ENCODE results near the gene EPHB2.

The EPHB2 gene

DNA sequence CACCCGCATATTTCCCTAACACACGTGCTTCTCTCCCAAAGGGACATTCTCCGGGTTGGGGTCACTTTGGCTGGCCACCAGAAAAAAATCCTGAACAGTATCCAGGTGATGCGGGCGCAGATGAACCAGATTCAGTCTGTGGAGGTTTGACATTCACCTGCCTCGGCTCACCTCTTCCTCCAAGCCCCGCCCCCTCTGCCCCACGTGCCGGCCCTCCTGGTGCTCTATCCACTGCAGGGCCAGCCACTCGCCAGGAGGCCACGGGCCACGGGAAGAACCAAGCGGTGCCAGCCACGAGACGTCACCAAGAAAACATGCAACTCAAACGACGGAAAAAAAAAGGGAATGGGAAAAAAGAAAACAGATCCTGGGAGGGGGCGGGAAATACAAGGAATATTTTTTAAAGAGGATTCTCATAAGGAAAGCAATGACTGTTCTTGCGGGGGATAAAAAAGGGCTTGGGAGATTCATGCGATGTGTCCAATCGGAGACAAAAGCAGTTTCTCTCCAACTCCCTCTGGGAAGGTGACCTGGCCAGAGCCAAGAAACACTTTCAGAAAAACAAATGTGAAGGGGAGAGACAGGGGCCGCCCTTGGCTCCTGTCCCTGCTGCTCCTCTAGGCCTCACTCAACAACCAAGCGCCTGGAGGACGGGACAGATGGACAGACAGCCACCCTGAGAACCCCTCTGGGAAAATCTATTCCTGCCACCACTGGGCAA, 202.9 kb downstream of the EPHB2 start:
- no peak overlapping the region for H4K8ac ChIP-seq (ENCODE audit: low read length)

DNA sequence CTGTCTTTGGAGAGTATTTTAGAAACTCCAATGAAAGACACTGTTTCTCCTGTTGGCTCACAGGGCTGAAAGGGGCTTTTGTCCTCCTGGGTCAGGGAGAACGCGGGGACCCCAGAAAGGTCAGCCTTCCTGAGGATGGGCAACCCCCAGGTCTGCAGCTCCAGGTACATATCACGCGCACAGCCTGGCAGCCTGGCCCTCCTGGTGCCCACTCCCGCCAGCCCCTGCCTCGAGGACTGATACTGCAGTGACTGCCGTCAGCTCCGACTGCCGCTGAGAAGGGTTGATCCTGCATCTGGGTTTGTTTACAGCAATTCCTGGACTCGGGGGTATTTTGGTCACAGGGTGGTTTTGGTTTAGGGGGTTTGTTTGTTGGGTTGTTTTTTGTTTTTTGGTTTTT, 203.5 kb downstream of the EPHB2 start:
- H3K4me1 ChIP-seq (ENCODE audit: control insufficient read depth, insufficient read depth, low read depth, low read length): peaks cover 8% of the 10 kb centered on the region
- H3K4ac ChIP-seq (ENCODE audit: low read depth in 1 of 2, low read length in 2 of 2): no peak overlapping the region
- no peaks in the 10 kb centered on the region for H3K79me1 ChIP-seq (replicated peaks; ENCODE audit: low read length, poor library complexity, severe bottlenecking)
- H4K8ac ChIP-seq (ENCODE audit: low read length): no peak overlapping the region
- peaks cover 0 to 75% of the 10 kb centered on the region in 2 experiments for H3K36me3 ChIP-seq (ENCODE audit: control insufficient read depth in 1 of 2, insufficient read depth in 2 of 2, low read depth in 1 of 2, low read length in 2 of 2)
- no peak overlapping the region for H2BK5ac ChIP-seq (ENCODE audit: low read depth, low read length, poor library complexity, severe bottlenecking)
- no peak overlapping the region for H3K4me2 ChIP-seq (ENCODE audit: low read length, poor library complexity, severe bottlenecking)
- H2BK12ac ChIP-seq (ENCODE audit: low read length in 2 of 2): no peak overlapping the region
- H3K27ac ChIP-seq (ENCODE audit: low read length, poor library complexity, severe bottlenecking): no peak overlapping the region
- no peak for DNase-seq
- H3K23ac ChIP-seq (ENCODE audit: low read length in 2 of 2): no peak overlapping the region
- no peak overlapping the region for H3K18ac ChIP-seq (ENCODE audit: low read depth in 1 of 2, low read length in 2 of 2)
- peaks cover 0 to 47% of the 10 kb centered on the region in 2 experiments for H3K27me3 ChIP-seq (ENCODE audit: control insufficient read depth in 1 of 2, insufficient read depth in 1 of 2, low read length in 2 of 2)
- no peak overlapping the region for H4K91ac ChIP-seq (ENCODE audit: low read length)
- H2BK120ac ChIP-seq (ENCODE audit: low read depth, low read length): no peak overlapping the region
- no peak overlapping the region for H3K9ac ChIP-seq (ENCODE audit: low read length)
- no peaks in the 10 kb centered on the region for H3K9me3 ChIP-seq (ENCODE audit: control insufficient read depth, low read length)
- H3K14ac ChIP-seq (ENCODE audit: low read length in 2 of 2): no peak overlapping the region
- H2AK5ac ChIP-seq (ENCODE audit: low read length, severe bottlenecking): no peak overlapping the region
- 95% methylated on average over 10 of the region's 10 CpGs for WGBS
- no peak overlapping the region for H2AFZ ChIP-seq (ENCODE audit: low read depth, low read length)
- no peak overlapping the region for H3K4me3 ChIP-seq (ENCODE audit: insufficient read depth in 1 of 2, low read depth in 1 of 2, low read length in 2 of 2)
- H2BK15ac ChIP-seq (ENCODE audit: low read depth, poor library complexity, severe bottlenecking): no peak overlapping the region

More for the DNA sequence above, 202.9 kb downstream of the EPHB2 start:
- H4K91ac ChIP-seq (ENCODE audit: low read length): no peak overlapping the region
- no peaks in the 10 kb centered on the region for H3K9me3 ChIP-seq (ENCODE audit: control insufficient read depth, low read length)
- peaks cover 8% of the 10 kb centered on the region for H3K4me1 ChIP-seq (ENCODE audit: control insufficient read depth, insufficient read depth, low read depth, low read length)
- no peak overlapping the region for H2BK12ac ChIP-seq (ENCODE audit: low read length in 2 of 2)
- H3K36me3 ChIP-seq (ENCODE audit: control insufficient read depth in 1 of 2, insufficient read depth in 2 of 2, low read depth in 1 of 2, low read length in 2 of 2): peaks cover 0 to 80% of the 10 kb centered on the region in 2 experiments
- no peak overlapping the region for H2BK5ac ChIP-seq (ENCODE audit: low read depth, low read length, poor library complexity, severe bottlenecking)
- no peak overlapping the region for H3K14ac ChIP-seq (ENCODE audit: low read length in 2 of 2)
- H3K9ac ChIP-seq (ENCODE audit: low read length): no peak overlapping the region
- WGBS: 94% methylated on average over 24 of the region's 24 CpGs
- peaks cover 0 to 47% of the 10 kb centered on the region in 2 experiments for H3K27me3 ChIP-seq (ENCODE audit: control insufficient read depth in 1 of 2, insufficient read depth in 1 of 2, low read length in 2 of 2)
- no peak overlapping the region for H2AK5ac ChIP-seq (ENCODE audit: low read length, severe bottlenecking)
- no peak overlapping the region for H3K4me3 ChIP-seq (ENCODE audit: insufficient read depth in 1 of 2, low read depth in 1 of 2, low read length in 2 of 2)
- no peak overlapping the region for H2AFZ ChIP-seq (ENCODE audit: low read depth, low read length)
- no peak overlapping the region for H3K23ac ChIP-seq (ENCODE audit: low read length in 2 of 2)
- no peaks in the 10 kb centered on the region for H3K79me1 ChIP-seq (replicated peaks; ENCODE audit: low read length, poor library complexity, severe bottlenecking)
- no peak overlapping the region for H3K4ac ChIP-seq (ENCODE audit: low read depth in 1 of 2, low read length in 2 of 2)
- H2BK15ac ChIP-seq (ENCODE audit: low read depth, poor library complexity, severe bottlenecking): no peak overlapping the region
- H2BK120ac ChIP-seq (ENCODE audit: low read depth, low read length): no peak overlapping the region
- H3K27ac ChIP-seq (ENCODE audit: low read length, poor library complexity, severe bottlenecking): no peak overlapping the region
- DNase-seq: no peak
- H3K18ac ChIP-seq (ENCODE audit: low read depth in 1 of 2, low read length in 2 of 2): no peak overlapping the region
- no peak overlapping the region for H3K4me2 ChIP-seq (ENCODE audit: low read length, poor library complexity, severe bottlenecking)

DNA sequence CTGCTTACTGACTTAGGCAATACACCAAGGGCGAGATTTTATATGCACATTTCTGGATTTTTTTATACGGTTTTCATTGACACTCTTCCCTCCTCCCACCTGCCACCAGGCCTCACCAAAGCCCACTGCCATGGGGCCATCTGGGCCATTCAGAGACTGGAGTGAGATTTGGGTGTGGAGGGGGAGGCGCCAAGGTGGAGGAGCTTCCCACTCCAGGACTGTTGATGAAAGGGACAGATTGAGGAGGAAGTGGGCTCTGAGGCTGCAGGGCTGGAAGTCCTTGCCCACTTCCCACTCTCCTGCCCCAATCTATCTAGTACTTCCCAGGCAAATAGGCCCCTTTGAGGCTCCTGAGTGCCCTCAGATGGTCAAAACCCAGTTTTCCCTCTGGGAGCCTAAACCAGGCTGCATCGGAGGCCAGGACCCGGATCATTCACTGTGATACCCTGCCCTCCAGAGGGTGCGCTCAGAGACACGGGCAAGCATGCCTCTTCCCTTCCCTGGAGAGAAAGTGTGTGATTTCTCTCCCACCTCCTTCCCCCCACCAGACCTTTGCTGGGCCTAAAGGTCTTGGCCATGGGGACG, 204.1 kb downstream of the EPHB2 start:
- H2BK5ac ChIP-seq (ENCODE audit: low read depth, low read length, poor library complexity, severe bottlenecking): no peak overlapping the region
- WGBS: 84% methylated on average over 6 of the region's 8 CpGs

DNA sequence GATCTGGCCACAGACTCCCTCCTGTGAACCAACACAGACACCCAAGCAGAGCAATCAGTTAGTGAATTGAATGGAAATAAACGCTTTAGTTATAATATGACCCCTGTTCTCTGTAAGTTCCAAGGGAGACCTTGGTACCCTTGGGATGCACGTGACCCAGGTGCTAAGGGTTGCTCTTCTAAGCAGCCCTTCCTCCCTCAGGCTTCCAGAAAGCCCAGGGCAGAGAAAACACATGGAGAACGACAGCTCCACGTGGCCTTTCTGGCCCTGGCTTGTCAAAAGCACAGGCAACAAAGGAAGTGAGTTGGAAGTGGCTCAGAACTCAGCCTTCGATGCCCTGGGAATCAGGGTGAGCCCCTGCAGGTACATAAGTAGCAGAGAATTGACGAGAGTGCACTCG, 204.6 kb downstream of the EPHB2 start:
- no peak overlapping the region for H3K27ac ChIP-seq (ENCODE audit: low read length, poor library complexity, severe bottlenecking)
- H3K27me3 ChIP-seq (ENCODE audit: control insufficient read depth in 1 of 2, insufficient read depth in 1 of 2, low read length in 2 of 2): peaks cover 0 to 50% of the 10 kb centered on the region in 2 experiments
- peaks cover 0 to 64% of the 10 kb centered on the region in 2 experiments for H3K36me3 ChIP-seq (ENCODE audit: control insufficient read depth in 1 of 2, insufficient read depth in 2 of 2, low read depth in 1 of 2, low read length in 2 of 2)
- no peak overlapping the region for H2BK120ac ChIP-seq (ENCODE audit: low read depth, low read length)
- no peak overlapping the region for H2BK12ac ChIP-seq (ENCODE audit: low read length in 2 of 2)
- no peaks in the 10 kb centered on the region for H3K79me1 ChIP-seq (replicated peaks; ENCODE audit: low read length, poor library complexity, severe bottlenecking)
- no peak overlapping the region for H3K9ac ChIP-seq (ENCODE audit: low read length)
- no peak overlapping the region for H3K4me2 ChIP-seq (ENCODE audit: low read length, poor library complexity, severe bottlenecking)
- no peaks in the 10 kb centered on the region for H3K9me3 ChIP-seq (ENCODE audit: control insufficient read depth, low read length)
- DNase-seq: no peak
- no peak overlapping the region for H3K18ac ChIP-seq (ENCODE audit: low read depth in 1 of 2, low read length in 2 of 2)
- no peak overlapping the region for H2BK15ac ChIP-seq (ENCODE audit: low read depth, poor library complexity, severe bottlenecking)
- H3K4me1 ChIP-seq (ENCODE audit: control insufficient read depth, insufficient read depth, low read depth, low read length): peaks cover 15% of the 10 kb centered on the region
- H2AK5ac ChIP-seq (ENCODE audit: low read length, severe bottlenecking): no peak overlapping the region
- no peak overlapping the region for H4K8ac ChIP-seq (ENCODE audit: low read length)
- H3K23ac ChIP-seq (ENCODE audit: low read length in 2 of 2): no peak overlapping the region
- H2AFZ ChIP-seq (ENCODE audit: low read depth, low read length): no peak overlapping the region
- H4K91ac ChIP-seq (ENCODE audit: low read length): no peak overlapping the region
- WGBS: 85% methylated on average over 7 of the region's 7 CpGs
- H3K14ac ChIP-seq (ENCODE audit: low read length in 2 of 2): no peak overlapping the region
- no peak overlapping the region for H3K4ac ChIP-seq (ENCODE audit: low read depth in 1 of 2, low read length in 2 of 2)
- H2BK5ac ChIP-seq (ENCODE audit: low read depth, low read length, poor library complexity, severe bottlenecking): no peak overlapping the region
- no peak overlapping the region for H3K4me3 ChIP-seq (ENCODE audit: insufficient read depth in 1 of 2, low read depth in 1 of 2, low read length in 2 of 2)

More for the DNA sequence above, 204.1 kb downstream of the EPHB2 start:
- Histone ChIP-seq H3K23ac (ENCODE audit: low read length in 2 of 2) (no peak overlapping the region), H3K36me3 (ENCODE audit: control insufficient read depth in 1 of 2, insufficient read depth in 2 of 2, low read depth in 1 of 2, low read length in 2 of 2) (peaks cover 0 to 69% of the 10 kb centered on the region in 2 experiments), H2BK120ac (ENCODE audit: low read depth, low read length) (no peak overlapping the region), H2AK5ac (ENCODE audit: low read length, severe bottlenecking) (no peak overlapping the region), H3K4me3 (ENCODE audit: insufficient read depth in 1 of 2, low read depth in 1 of 2, low read length in 2 of 2) (no peak overlapping the region), H3K27me3 (ENCODE audit: control insufficient read depth in 1 of 2, insufficient read depth in 1 of 2, low read length in 2 of 2) (peaks cover 0 to 47% of the 10 kb centered on the region in 2 experiments), H3K4me1 (ENCODE audit: control insufficient read depth, insufficient read depth, low read depth, low read length) (peaks cover 11% of the 10 kb centered on the region), H2BK15ac (ENCODE audit: low read depth, poor library complexity, severe bottlenecking) (no peak overlapping the region), H3K9ac (ENCODE audit: low read length) (no peak overlapping the region), H2BK12ac (ENCODE audit: low read length in 2 of 2) (no peak overlapping the region), H3K4me2 (ENCODE audit: low read length, poor library complexity, severe bottlenecking) (no peak overlapping the region), H3K4ac (ENCODE audit: low read depth in 1 of 2, low read length in 2 of 2) (no peak overlapping the region), H4K91ac (ENCODE audit: low read length) (no peak overlapping the region), H2AFZ (ENCODE audit: low read depth, low read length) (no peak overlapping the region), H3K27ac (ENCODE audit: low read length, poor library complexity, severe bottlenecking) (no peak overlapping the region), H3K79me1 (replicated peaks; ENCODE audit: low read length, poor library complexity, severe bottlenecking) (no peaks in the 10 kb centered on the region), H3K9me3 (ENCODE audit: control insufficient read depth, low read length) (no peaks in the 10 kb centered on the region), H3K18ac (ENCODE audit: low read depth in 1 of 2, low read length in 2 of 2) (no peak overlapping the region), H3K14ac (ENCODE audit: low read length in 2 of 2) (no peak overlapping the region), H4K8ac (ENCODE audit: low read length) (no peak overlapping the region)
- DNase-seq: no peak

All from mesenchymal stem cell (in vitro differentiated cells and primary cell).